DMS 273 (cell line): Measurements from ENCODE around the gene LONP1.

Source experiments
- DNase-seq: peaks from one replicate; lab custom pipeline; 2025; ENCODE audit not compliant: unreplicated experiment; lab: John Stamatoyannopoulos, UW

The LONP1 gene

GRCh38 chr19:5680437-5681368, 39.2 kb downstream of the LONP1 start, which contains the start of the genes HSD11B1L and MICOS13:
Gene HSD11B1L (plus strand): TSS chr19:5681027. CDS start chr19:5684833, 3,806 bp downstream.
Gene MICOS13 (minus strand): TSS chr19:5680516. CDS start chr19:5680486, 30 bp downstream.
- peak; percentile 99 for DNase-seq

- peak; percentile 74 for DNase-seq
These were observed 39.9 kb downstream of the LONP1 start for GRCh38 chr19:5680084-5680436.

GRCh38 chr19:5679289-5680083, 40.5 kb downstream of the LONP1 start:
- DNase-seq, result no peak

- no peak for DNase-seq
These were observed 41.8 kb downstream of the LONP1 start for GRCh38 chr19:5678071-5678718.

GRCh38 chr19:5677580-5677979, 42.4 kb downstream of the LONP1 start:
- no peak for DNase-seq

- no peak for DNase-seq
These were observed 42.8 kb downstream of the LONP1 start for GRCh38 chr19:5677136-5677535.

- DNase-seq, result no peak
These were observed 43.2 kb downstream of the LONP1 start for GRCh38 chr19:5676772-5677105.

GRCh38 chr19:5676105-5676771, 43.7 kb downstream of the LONP1 start:
- DNase-seq, result peak; percentile 54

- DNase-seq, result peak; percentile 73
These were observed 45.2 kb downstream of the LONP1 start for GRCh38 chr19:5674714-5675113.

- no peak for DNase-seq
These were observed 46.2 kb downstream of the LONP1 start for GRCh38 chr19:5673752-5674151.

GRCh38 chr19:5672708-5673459, 47.1 kb downstream of the LONP1 start:
- DNase-seq, result no peak

GRCh38 chr19:5671600-5671999, 48.3 kb downstream of the LONP1 start:
- no peak for DNase-seq

GRCh38 chr19:5669212-5669611, 50.7 kb downstream of the LONP1 start:
- DNase-seq, result no peak

GRCh38 chr19:5667751-5668271, 52.1 kb downstream of the LONP1 start:
- no peak for DNase-seq

GRCh38 chr19:5666921-5667610, 52.9 kb downstream of the LONP1 start:
- no peak for DNase-seq

GRCh38 chr19:5665781-5666513, 54.0 kb downstream of the LONP1 start:
- no peak for DNase-seq

GRCh38 chr19:5664515-5664914, 55.4 kb downstream of the LONP1 start:
- no peak for DNase-seq

- DNase-seq, result no peak
These were observed 56.0 kb downstream of the LONP1 start for GRCh38 chr19:5663904-5664303.

- DNase-seq, result no peak
These were observed 58.5 kb downstream of the LONP1 start for GRCh38 chr19:5661483-5661882.
